IMR-90 (cell line): ENCODE data around the gene SSU72. TPM values are rescaled to one million over a fixed set of nuclear protein-coding genes. Genes with fewer than 3 reads are reported as not detected.

Experiments used
- ATAC-seq: fragments of 200-7000 bp; cut with Tn5 transposase; 2 replicates; pipeline ENCODE4 v1.9.1; 2020; ENCODE audit warnings: low read depth, mild to moderate bottlenecking, moderate library complexity
- BruUV-seq: library from RNA; stranded (reverse); fragments of 400-500 nt; replicated peaks from 2 replicates; lab custom pipeline; 2021; lab: Mats Ljungman, UMichigan
- CTCF ChIA-PET: fragments of 300-600 bp; formaldehyde crosslinking; extraction: SDS; loops from one replicate; lab custom pipeline; 2021; ENCODE audit warnings: antibody characterized with exemption; lab: Yijun Ruan, JAX
- POLR2A ChIA-PET: fragments of 300-600 bp; sonication (Branson Sonifier 250); formaldehyde crosslinking; loops from one replicate; lab custom pipeline; 2022; ENCODE audit warnings: antibody characterized with exemption; ENCODE audit not compliant: unreplicated experiment; lab: Charles Lee
- DNase-seq: peaks from one replicate; pipeline ENCODE4 v3.0.0; 2013
- H2AFZ ChIP-seq: replicated peaks from 2 replicates; pipeline ENCODE3; 2013; ENCODE audit warnings: low read length, mild to moderate bottlenecking; ENCODE audit not compliant: poor library complexity
- H2AK5ac ChIP-seq: 2 replicates; pipeline ENCODE4 v1.6.1; 2013; ENCODE audit warnings: low read depth, low read length, inconsistent platforms
- H2AK9ac ChIP-seq: replicated peaks from 2 replicates; pipeline ENCODE3; 2013; ENCODE audit warnings: mild to moderate bottlenecking, low read depth, low read length, moderate library complexity; ENCODE audit not compliant: poor library complexity
- H2BK120ac ChIP-seq: 2 replicates; pipeline ENCODE4 v1.6.1; 2013; ENCODE audit warnings: low read depth, low read length, inconsistent platforms
- H2BK15ac ChIP-seq: 3 replicates; pipeline ENCODE4 v1.6.1; 2013; ENCODE audit warnings: low read depth, low read length, inconsistent platforms
- H2BK20ac ChIP-seq: 2 replicates; pipeline ENCODE4 v1.6.1; 2013; ENCODE audit warnings: low read depth, mild to moderate bottlenecking, inconsistent platforms, low read length, moderate library complexity
- H2BK5ac ChIP-seq: 2 replicates; pipeline ENCODE4 v1.6.1; 2013; ENCODE audit warnings: mild to moderate bottlenecking, low read depth, low read length, inconsistent platforms; ENCODE audit not compliant: poor library complexity, severe bottlenecking
- H3K14ac ChIP-seq: replicated peaks from 2 replicates; pipeline ENCODE4 v1.6.1; 2013; ENCODE audit warnings: low read depth, low read length, inconsistent platforms
- H3K18ac ChIP-seq: 2 replicates; pipeline ENCODE4 v1.6.1; 2013; ENCODE audit warnings: low read depth, low read length, control low read depth
- H3K23ac ChIP-seq: 2 replicates; pipeline ENCODE4 v1.6.1; 2013; ENCODE audit warnings: low read depth, low read length, inconsistent platforms
- H3K27ac ChIP-seq: 2 replicates; pipeline ENCODE4 v1.5.1; 2013; ENCODE audit warnings: mild to moderate bottlenecking, control low read depth, low read length; ENCODE audit not compliant: insufficient read depth
- H3K27me3 ChIP-seq: 2 replicates; pipeline ENCODE4 v1.6.1; 2013; ENCODE audit warnings: low read length; ENCODE audit not compliant: control insufficient read depth, insufficient read depth
- H3K36me3 ChIP-seq: 2 replicates; pipeline ENCODE4 v1.6.1; 2013; ENCODE audit warnings: low read length, mixed read lengths; ENCODE audit not compliant: control insufficient read depth, insufficient read depth
- H3K4ac ChIP-seq: 2 replicates; pipeline ENCODE4 v1.6.1; 2013; ENCODE audit warnings: low read depth, low read length, inconsistent platforms
- H3K4me1 ChIP-seq: 2 replicates; pipeline ENCODE4 v1.6.1; 2013; ENCODE audit warnings: low read length, mixed read lengths; ENCODE audit not compliant: control insufficient read depth, insufficient read depth
- H3K4me2 ChIP-seq: 2 replicates; pipeline ENCODE4 v1.6.1; 2013; ENCODE audit warnings: low read depth, mild to moderate bottlenecking, control low read depth, low read length, moderate library complexity
- H3K4me3 ChIP-seq: 2 replicates; pipeline ENCODE4 v1.5.1; 2013; ENCODE audit warnings: low read depth, mild to moderate bottlenecking, control low read depth, low read length, moderate library complexity; ENCODE audit not compliant: insufficient read depth
- H3K56ac ChIP-seq: 2 replicates; pipeline ENCODE4 v1.6.1; 2013; ENCODE audit warnings: low read length, inconsistent platforms; ENCODE audit not compliant: insufficient read depth; ENCODE audit errors: extremely low read depth
- H3K79me1 ChIP-seq, 2 experiments: 2 replicates each; pipeline ENCODE4 v1.6.1; 2013; ENCODE audit warnings: low read length in 2 of 2, inconsistent platforms in 1 of 2, low read depth in 1 of 2
- H3K9ac ChIP-seq: 2 replicates; pipeline ENCODE4 v1.6.1; 2013; ENCODE audit warnings: low read depth, low read length, control low read depth
- H3K9me1 ChIP-seq: 2 replicates; pipeline ENCODE4 v1.6.1; 2013; ENCODE audit warnings: low read length, inconsistent platforms; ENCODE audit not compliant: insufficient read depth
- H3K9me3 ChIP-seq: 2 replicates; pipeline ENCODE4 v1.6.1; 2013; ENCODE audit warnings: low read length; ENCODE audit not compliant: control insufficient read depth, insufficient read depth
- H4K20me1 ChIP-seq: 2 replicates; pipeline ENCODE4 v1.6.1; 2013; ENCODE audit warnings: low read length, inconsistent platforms; ENCODE audit not compliant: insufficient read depth
- H4K5ac ChIP-seq: 2 replicates; pipeline ENCODE4 v1.6.1; 2013; ENCODE audit warnings: mild to moderate bottlenecking, low read depth, low read length, control low read depth
- H4K8ac ChIP-seq, 2 experiments: 2 replicates each; pipeline ENCODE4 v1.6.1; 2013; ENCODE audit warnings: low read depth in 2 of 2, low read length in 2 of 2, control low read depth in 1 of 2, inconsistent platforms in 1 of 2
- H4K91ac ChIP-seq: 2 replicates; pipeline ENCODE4 v1.6.1; 2013; ENCODE audit warnings: low read depth, low read length, inconsistent platforms; ENCODE audit not compliant: insufficient read depth
- CHD1 ChIP-seq: IDR thresholded peaks from 2 replicates; pipeline ENCODE4 v1.6.1; 2012; ENCODE audit warnings: low read depth, low read length, improper control_type of control experiment
- CTCF ChIP-seq: conservative IDR thresholded peaks from 2 replicates; pipeline ENCODE4 v1.5.1; 2012; ENCODE audit warnings: mild to moderate bottlenecking, low read depth, low read length, improper control_type of control experiment
- MAZ ChIP-seq: IDR thresholded peaks from 2 replicates; pipeline ENCODE4 v1.6.1; 2012; ENCODE audit warnings: low read depth, mild to moderate bottlenecking, low read length, improper control_type of control experiment, moderate library complexity, borderline replicate concordance
- POLR2A ChIP-seq: IDR thresholded peaks from 2 replicates; pipeline ENCODE4 v1.6.1; 2012; ENCODE audit warnings: mild to moderate bottlenecking, low read depth, low read length
- RAD21 ChIP-seq: IDR thresholded peaks from 2 replicates; pipeline ENCODE4 v1.6.1; 2012; ENCODE audit warnings: low read length, improper control_type of control experiment
- RFX5 ChIP-seq: IDR thresholded peaks from 2 replicates; pipeline ENCODE4 v1.8.0; 2012; ENCODE audit warnings: low read depth, mild to moderate bottlenecking, low read length, moderate library complexity
- SMC3 ChIP-seq: fragments of 150-350 bp; IDR thresholded peaks from 2 replicates; pipeline ENCODE4 v1.6.1; 2016; ENCODE audit warnings: low read depth, mild to moderate bottlenecking, antibody characterized with exemption, low read length, moderate library complexity
- USF2 ChIP-seq: fragments of 150-350 bp; IDR thresholded peaks from 2 replicates; pipeline ENCODE4 v1.6.1; 2017; ENCODE audit warnings: mild to moderate bottlenecking, antibody characterized with exemption, low read length, low read depth
- WGBS, 2 experiments: methylation state at CpG; one replicate each; pipeline versions ENCODE4 v1.1.5 to v1.1.7; 2013; ENCODE audit warnings: missing lambda C conversion rate in 2 of 2; ENCODE audit not compliant: insufficient read length in 1 of 2; ENCODE audit errors: extremely low coverage in 2 of 2; 5-methylcytosine and 5-hydroxymethylcytosine counted together
- dilution Hi-C: fragments of 300-500 bp; cut with HindIII; formaldehyde crosslinking; loops from one replicate; pipeline ENCODE4 v1.14.3; 2018; ENCODE audit warnings: low sequenced_read_pairs; ENCODE audit not compliant: unreplicated experiment
- in situ Hi-C: fragments of 300-500 bp; cut with MboI; formaldehyde crosslinking; loops from 3 replicates; pipeline ENCODE4 v1.14.3; 2019; ENCODE audit warnings: low sequenced_read_pairs, inconsistent platforms, mixed read lengths
- intact Hi-C: fragments of 100-400 bp; cut with micrococcal nuclease; formaldehyde crosslinking; loops from 2 replicates; pipeline ENCODE4 v1.10.0; 2022
- polyA plus RNA-seq, 3 experiments: library from polyadenylated mRNA; depleted of rRNA; stranded (reverse); fragments of >200 nt; gene quantifications; 2 replicates each; pipeline ENCODE4 v1.2.3, GENCODE V29; 2012; ENCODE audit warnings: low replicate concordance in 1 of 3
- total RNA-seq: library from RNA; depleted of rRNA; stranded (reverse); fragments of >200 nt; gene quantifications from 2 replicates; pipeline ENCODE4 v1.2.3, GENCODE V29; 2012

SSU72 gene
- total and polyA plus RNA-seq, 2 of the 4 experiments (the other 2 are of a cell fraction) = 33.7 to 88.4 TPM

DNA sequence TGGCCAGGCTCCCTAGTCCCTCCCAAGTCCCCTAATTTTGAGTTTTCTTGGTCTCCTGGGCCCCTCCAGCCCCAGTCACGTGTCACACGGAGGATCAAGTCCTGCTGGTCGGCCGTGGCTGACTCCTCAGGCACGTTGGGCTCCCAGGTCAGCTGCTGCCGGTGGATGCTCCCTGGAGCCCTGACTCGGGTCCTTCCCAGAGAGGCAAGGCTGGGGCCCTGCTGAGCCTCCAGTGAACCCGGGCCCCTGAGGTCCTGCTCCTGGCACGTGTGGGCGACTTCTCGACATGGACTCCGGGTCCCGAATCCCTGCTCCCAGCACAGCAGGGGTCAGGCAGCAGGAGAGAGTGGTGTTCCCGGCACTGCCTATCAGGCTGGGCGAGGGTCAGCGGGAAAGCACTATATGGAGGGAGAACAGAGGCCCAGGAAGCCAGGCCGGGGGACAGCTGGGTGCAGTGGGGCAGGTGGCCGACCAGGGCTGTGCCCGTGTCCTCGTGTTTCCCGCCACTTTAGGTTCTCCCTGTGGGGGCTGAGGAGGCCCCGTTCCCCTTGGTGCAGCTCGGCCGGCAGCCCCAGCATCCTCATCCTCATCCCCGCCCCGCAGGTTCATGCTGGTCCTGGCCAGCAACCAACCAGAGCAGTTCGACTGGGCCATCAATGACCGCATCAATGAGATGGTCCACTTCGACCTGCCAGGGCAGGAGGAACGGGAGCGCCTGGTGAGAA is 47.4 kb downstream of the SSU72 start:
- dilution Hi-C loops = no loop called here
- no peak overlapping the region for H2BK5ac ChIP-seq
- in situ Hi-C loops = no loop called here

More for the DNA sequence above, 47.4 kb downstream of the SSU72 start:
- H3K79me1 ChIP-seq = peaks cover 0 to 6% of the 10 kb centered on the region in 2 experiments; a peak in 2 of 4 replicates
- no peak overlapping the region for H2BK15ac ChIP-seq
- ChIA-PET CTCF (no interaction called here), POLR2A (no interaction called here)
- H2BK120ac ChIP-seq = no peak overlapping the region
- H4K91ac ChIP-seq = no peak overlapping the region
- no peak overlapping the region for H4K5ac ChIP-seq
- BruUV-seq = no TSS peak
- no peaks in the 10 kb centered on the region for H3K9me1 ChIP-seq
- no peak overlapping the region for H3K4me2 ChIP-seq
- H3K14ac ChIP-seq = no peak overlapping the region
- no peak overlapping the region for H2AK5ac ChIP-seq
- no peak for TF ChIP-seq POLR2A
- no peak for TF ChIP-seq USF2
- TF ChIP-seq RFX5 = no peak
- TF ChIP-seq SMC3 = no peak
- no peak for TF ChIP-seq CHD1
- no peak for TF ChIP-seq CTCF
- TF ChIP-seq MAZ = no peak
- TF ChIP-seq RAD21 = no peak
- no peaks in the 10 kb centered on the region for H3K27me3 ChIP-seq
- H3K4ac ChIP-seq = no peak overlapping the region
- H4K8ac ChIP-seq = no peak overlapping the region
- H3K9ac ChIP-seq = no peak overlapping the region
- WGBS, 2 experiments = 96% methylated on average over 16 of the region's 31 CpGs; no CpG with 5 or more reads in 1 of the 2 experiments
- no peak overlapping the region for H2AFZ ChIP-seq
- no peak overlapping the region for H3K27ac ChIP-seq
- peaks cover 3% of the 10 kb centered on the region; the same call in 1 of the 2 replicates for H4K20me1 ChIP-seq
- no peaks in the 10 kb centered on the region for H3K4me1 ChIP-seq
- H2AK9ac ChIP-seq = no peak overlapping the region
- intact Hi-C loops = no loop called here
- no peak for DNase-seq
- H3K4me3 ChIP-seq = no peak overlapping the region
- no peak overlapping the region for H3K56ac ChIP-seq
- no peak overlapping the region for H2BK20ac ChIP-seq
- peaks cover 39% of the 10 kb centered on the region for H3K36me3 ChIP-seq
- H3K18ac ChIP-seq = no peak overlapping the region
- H3K9me3 ChIP-seq = peaks cover 6% of the 10 kb centered on the region
- ATAC-seq = no peak
- no peak overlapping the region for H3K23ac ChIP-seq
